ENCODE measurements around the gene ENPEP.

ENPEP gene

GRCh38 chr4:110610940-110611831, 135.2 kb downstream of the ENPEP start:
- no peak for DNase-seq

DNA sequence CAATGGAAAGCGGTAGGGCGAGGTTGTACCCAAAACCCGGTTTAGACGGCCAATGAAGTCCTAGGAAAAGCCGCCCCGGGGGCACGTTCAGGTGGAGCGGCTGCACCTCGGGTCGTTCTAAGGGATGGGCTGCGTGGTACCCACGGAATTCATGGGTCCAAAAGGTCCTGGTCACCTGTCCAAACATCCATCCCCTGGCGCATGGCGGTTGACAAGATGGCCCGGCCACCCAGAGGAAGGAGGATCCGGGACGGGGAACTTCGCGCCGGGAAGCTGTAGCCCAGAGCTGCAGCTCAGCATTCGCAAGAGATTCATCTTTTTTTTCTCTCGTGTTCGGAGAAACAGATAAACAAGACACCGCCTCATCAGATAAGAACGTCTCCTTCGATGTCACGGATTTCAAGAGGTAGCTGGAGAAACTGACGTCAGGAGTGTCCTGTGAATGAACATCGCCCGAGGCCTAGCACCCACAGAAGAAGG, 136.1 kb downstream of the ENPEP start:
- DNase-seq = no peak

GRCh38 chr4:110612631-110613269, 136.8 kb downstream of the ENPEP start:
- no peak for DNase-seq

- no peak for DNase-seq
These were observed 137.8 kb downstream of the ENPEP start for GRCh38 chr4:110613745-110614144.

DNA sequence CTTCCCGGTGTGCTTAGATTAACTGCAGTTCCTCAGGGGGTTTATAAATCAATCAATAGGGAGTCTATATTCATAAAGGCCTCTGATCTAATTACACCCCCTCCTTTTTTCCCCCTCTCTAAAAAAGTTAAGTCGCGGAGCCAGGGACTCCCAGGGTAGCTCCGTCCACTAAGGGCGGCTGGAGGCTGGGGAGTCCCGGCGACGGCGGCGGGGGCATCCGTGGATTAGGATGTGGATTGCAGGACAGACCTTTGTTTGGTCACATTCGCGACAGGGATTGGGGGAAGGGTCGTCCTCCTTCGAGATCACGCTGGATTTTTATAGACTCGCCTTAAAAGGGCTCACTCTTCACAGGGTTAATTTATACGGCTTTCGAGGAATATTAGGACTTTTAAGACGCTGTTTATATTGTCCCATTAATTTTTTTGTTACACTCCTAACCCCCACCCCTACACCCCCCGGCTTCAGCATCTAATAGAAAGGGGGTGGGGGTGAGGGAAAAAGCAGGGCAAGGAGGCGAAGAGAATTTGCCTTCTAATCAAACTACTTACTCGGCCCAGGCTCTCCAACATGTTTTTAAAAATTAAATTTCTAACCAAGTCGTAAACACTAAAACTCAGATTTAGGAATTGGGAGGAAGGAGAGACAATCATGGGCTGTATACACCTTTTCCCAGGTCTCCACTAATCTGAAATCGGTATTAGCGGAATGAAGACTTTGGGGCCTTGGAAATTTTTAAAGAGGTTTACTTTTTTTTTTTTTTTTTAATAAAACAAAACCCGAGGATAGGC, 138.4 kb downstream of the ENPEP start:
- DNase-seq = no peak

All from EL (cell line).